Measurements from ENCODE around the gene CLDN15. TPM values are rescaled to one million over a fixed set of nuclear protein-coding genes. Genes with fewer than 3 reads are reported as not detected.

Gene CLDN15
- total RNA-seq, 2 experiments from 2014 or later: 17.8 to 31.9 TPM

Small RNA genes within 50 kb of the gene (small RNA-seq; reads per million reads assigned to genes)
- not detected for gene RNU6-1104P

Other genes starting within 250 kb of the CLDN15 start
- gene MUC17, start 217.7 kb downstream of the CLDN15 start, total RNA-seq (2014; rRNA removed; shearing (Covaris generic)): not detected in 2 replicates
- gene MUC17, start 217.7 kb downstream of the CLDN15 start, total RNA-seq (2022): not detected in 2 replicates
- 15.6 and 16.7 TPM in 2 replicates for gene TRIM56, start 152.3 kb downstream of the CLDN15 start, total RNA-seq (2014; rRNA removed; shearing (Covaris generic))
- gene TRIM56, start 152.3 kb downstream of the CLDN15 start, total RNA-seq (2022): 47.3 and 51.9 TPM in 2 replicates
- not detected in 2 replicates for gene SERPINE1, start 110.7 kb downstream of the CLDN15 start, total RNA-seq (2014; rRNA removed; shearing (Covaris generic))
- gene SERPINE1, start 110.7 kb downstream of the CLDN15 start, total RNA-seq (2022): 0.30 and 0.42 TPM in 2 replicates
- 57.9 and 88.0 TPM in 2 replicates for gene AP1S1, start 83.3 kb downstream of the CLDN15 start, total RNA-seq (2014; rRNA removed; shearing (Covaris generic))
- 58.3 and 67.3 TPM in 2 replicates for gene AP1S1, start 83.3 kb downstream of the CLDN15 start, total RNA-seq (2022)
- not detected in 2 replicates for gene VGF, start 72.2 kb downstream of the CLDN15 start, total RNA-seq (2014; rRNA removed; shearing (Covaris generic))
- 1.5 TPM in 2 replicates for gene VGF, start 72.2 kb downstream of the CLDN15 start, total RNA-seq (2022)
- gene NAT16, start 57.5 kb downstream of the CLDN15 start, total RNA-seq (2014; rRNA removed; shearing (Covaris generic)): 0.22 TPM in 1 of 2 replicates, not detected in the other
- gene NAT16, start 57.5 kb downstream of the CLDN15 start, total RNA-seq (2022): not detected in 2 replicates
- not detected in 2 replicates for gene MOGAT3, start 36.8 kb downstream of the CLDN15 start, total RNA-seq (2014; rRNA removed; shearing (Covaris generic))
- gene MOGAT3, start 36.8 kb downstream of the CLDN15 start, total RNA-seq (2022): not detected in 2 replicates
- gene PLOD3, start 20.2 kb downstream of the CLDN15 start, total RNA-seq (2014; rRNA removed; shearing (Covaris generic)): 9.2 and 12.1 TPM in 2 replicates
- gene PLOD3, start 20.2 kb downstream of the CLDN15 start, total RNA-seq (2022): 25.0 and 30.5 TPM in 2 replicates
- 63.8 and 77.3 TPM in 2 replicates for gene ZNHIT1, start 19.6 kb downstream of the CLDN15 start, total RNA-seq (2014; rRNA removed; shearing (Covaris generic))
- 40.8 and 44.3 TPM in 2 replicates for gene ZNHIT1, start 19.6 kb downstream of the CLDN15 start, total RNA-seq (2022)
- 92.7 and 114 TPM in 2 replicates for gene FIS1, start 7.3 kb upstream of the CLDN15 start, total RNA-seq (2014; rRNA removed; shearing (Covaris generic))
- gene FIS1, start 7.3 kb upstream of the CLDN15 start, total RNA-seq (2022): 93.4 and 102 TPM in 2 replicates
- gene IFT22, start 84.0 kb upstream of the CLDN15 start, total RNA-seq (2014; rRNA removed; shearing (Covaris generic)): 8.7 and 14.6 TPM in 2 replicates
- 13.2 and 14.1 TPM in 2 replicates for gene IFT22, start 84.0 kb upstream of the CLDN15 start, total RNA-seq (2022)
- gene COL26A1, start 125.1 kb upstream of the CLDN15 start, total RNA-seq (2014; rRNA removed; shearing (Covaris generic)): not detected in 2 replicates
- not detected in 2 replicates for gene COL26A1, start 125.1 kb upstream of the CLDN15 start, total RNA-seq (2022)

All from OCI-LY7 (cell line).